ENCODE results near the gene CD33.
"Not testable (repeated sequence)": the region's sequence is repeated elsewhere in the genome, so short reads cannot be mapped to it uniquely, and the experiment has no call there.

The CD33 gene

DNA sequence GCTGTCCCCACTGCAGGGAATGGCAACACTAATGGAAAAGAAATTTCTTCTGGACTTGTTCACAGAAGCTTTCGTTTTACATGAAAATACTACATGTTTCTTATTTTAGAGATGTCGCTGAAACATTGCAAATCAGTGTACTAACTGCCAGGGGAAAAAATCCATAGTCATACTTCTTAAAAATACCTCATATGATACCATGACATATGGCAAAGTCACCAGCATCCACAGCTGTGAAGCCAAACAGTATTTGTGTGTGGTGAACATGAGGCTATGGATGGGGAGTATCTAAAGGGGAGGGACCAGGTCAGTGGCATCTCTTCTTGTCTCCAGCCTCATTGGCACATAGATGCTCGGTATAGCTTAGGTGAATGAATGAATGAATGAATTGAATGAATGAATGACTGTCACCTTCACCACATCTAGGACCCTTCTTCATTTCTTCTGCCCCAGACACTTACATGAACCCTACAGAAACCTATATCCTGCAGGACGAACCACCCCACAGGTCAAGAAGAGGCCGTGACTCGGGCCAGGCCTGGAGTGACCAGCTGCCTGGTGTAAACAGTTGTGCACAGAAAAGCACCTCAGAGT lies 14.6 kb upstream of the CD33 start:
- Histone ChIP-seq H3K4me1 (ENCODE audit: control insufficient read depth in 1 of 2, insufficient read depth in 1 of 2, low read depth in 1 of 2, low read length in 1 of 2) (peaks cover 38 to 44% of the 10 kb centered on the region in 2 experiments), H3K9me3 (no peaks in the 10 kb centered on the region), H3K27ac (peak overlapping the region; percentile 76), H3K27me3 (no peaks in the 10 kb centered on the region), H3K4me3 (ENCODE audit: low read depth in 1 of 2, low read length in 1 of 2) (peak overlapping the region; percentile 52 to 55), H3K36me3 (peaks cover 4% of the 10 kb centered on the region)
- TF ChIP-seq, protein P1, sequence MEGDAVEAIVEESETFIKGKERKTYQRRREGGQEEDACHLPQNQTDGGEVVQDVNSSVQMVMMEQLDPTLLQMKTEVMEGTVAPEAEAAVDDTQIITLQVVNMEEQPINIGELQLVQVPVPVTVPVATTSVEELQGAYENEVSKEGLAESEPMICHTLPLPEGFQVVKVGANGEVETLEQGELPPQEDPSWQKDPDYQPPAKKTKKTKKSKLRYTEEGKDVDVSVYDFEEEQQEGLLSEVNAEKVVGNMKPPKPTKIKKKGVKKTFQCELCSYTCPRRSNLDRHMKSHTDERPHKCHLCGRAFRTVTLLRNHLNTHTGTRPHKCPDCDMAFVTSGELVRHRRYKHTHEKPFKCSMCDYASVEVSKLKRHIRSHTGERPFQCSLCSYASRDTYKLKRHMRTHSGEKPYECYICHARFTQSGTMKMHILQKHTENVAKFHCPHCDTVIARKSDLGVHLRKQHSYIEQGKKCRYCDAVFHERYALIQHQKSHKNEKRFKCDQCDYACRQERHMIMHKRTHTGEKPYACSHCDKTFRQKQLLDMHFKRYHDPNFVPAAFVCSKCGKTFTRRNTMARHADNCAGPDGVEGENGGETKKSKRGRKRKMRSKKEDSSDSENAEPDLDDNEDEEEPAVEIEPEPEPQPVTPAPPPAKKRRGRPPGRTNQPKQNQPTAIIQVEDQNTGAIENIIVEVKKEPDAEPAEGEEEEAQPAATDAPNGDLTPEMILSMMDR (IDR thresholded peaks at IDR 0.05): no peak

DNA sequence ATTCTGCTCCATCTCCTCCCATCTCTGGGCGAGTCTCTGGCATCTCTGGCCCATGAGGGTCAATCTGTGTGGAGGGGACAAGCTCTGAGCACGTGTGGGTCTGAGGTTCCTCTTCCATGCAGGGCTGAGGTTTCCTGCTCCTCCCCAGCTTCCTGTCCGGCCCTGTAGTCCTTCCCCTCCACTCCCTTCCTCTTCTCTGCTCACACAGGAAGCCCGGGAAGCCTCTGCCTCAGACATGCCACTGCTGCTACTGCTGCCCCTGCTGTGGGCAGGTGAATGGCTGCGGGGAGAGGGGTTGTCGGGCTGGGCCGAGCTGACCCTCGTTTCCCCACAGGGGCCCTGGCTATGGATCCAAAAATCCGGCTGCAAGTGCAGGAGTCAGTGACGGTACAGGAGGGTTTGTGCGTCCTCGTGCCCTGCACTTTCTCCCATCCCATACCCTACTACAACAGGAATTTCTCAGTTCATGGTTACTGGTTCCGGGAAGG lies 14.0 kb upstream of the CD33 start:
- H3K27me3 ChIP-seq, H3K9me3 ChIP-seq, H3K36me3 ChIP-seq: not testable (repeated sequence)
- peaks cover 38 to 44% of the 10 kb centered on the region in 2 experiments for H3K4me1 ChIP-seq (ENCODE audit: control insufficient read depth in 1 of 2, insufficient read depth in 1 of 2, low read depth in 1 of 2, low read length in 1 of 2)
- H3K27ac ChIP-seq: peak overlapping the region; percentile 76
- peak overlapping the region; percentile 52 to 55 for H3K4me3 ChIP-seq (ENCODE audit: low read depth in 1 of 2, low read length in 1 of 2)

DNA sequence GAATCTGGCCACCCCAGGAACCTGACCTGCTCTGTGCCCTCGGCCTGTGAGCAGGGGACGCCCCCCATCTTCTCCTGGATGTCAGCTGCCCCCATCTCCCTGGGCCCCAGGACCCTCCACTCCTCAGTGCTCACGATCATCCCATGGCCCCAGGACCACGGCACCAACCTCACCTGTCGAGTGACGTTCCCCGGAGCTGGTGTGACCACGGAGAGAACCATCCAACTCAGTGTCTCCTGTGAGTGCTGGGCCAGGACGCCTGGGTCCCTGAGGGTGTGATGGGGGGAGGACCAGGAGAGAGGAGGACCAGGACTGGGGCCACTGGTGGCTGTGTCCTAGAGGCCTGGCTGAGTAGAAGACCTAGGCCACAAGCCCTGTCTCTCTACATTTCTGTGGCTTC lies 13.0 kb upstream of the CD33 start:
- peaks cover 38 to 44% of the 10 kb centered on the region in 2 experiments for H3K4me1 ChIP-seq (ENCODE audit: control insufficient read depth in 1 of 2, insufficient read depth in 1 of 2, low read depth in 1 of 2, low read length in 1 of 2)
- peaks cover 13% of the 10 kb centered on the region for H3K36me3 ChIP-seq
- H3K9me3 ChIP-seq: no peaks in the 10 kb centered on the region
- no peak overlapping the region for H3K4me3 ChIP-seq (ENCODE audit: low read depth in 1 of 2, low read length in 1 of 2)
- H3K27me3 ChIP-seq: no peaks in the 10 kb centered on the region
- TF ChIP-seq, protein P1 (IDR thresholded peaks at IDR 0.05): no peak
- peak overlapping the region; percentile 76 for H3K27ac ChIP-seq

DNA sequence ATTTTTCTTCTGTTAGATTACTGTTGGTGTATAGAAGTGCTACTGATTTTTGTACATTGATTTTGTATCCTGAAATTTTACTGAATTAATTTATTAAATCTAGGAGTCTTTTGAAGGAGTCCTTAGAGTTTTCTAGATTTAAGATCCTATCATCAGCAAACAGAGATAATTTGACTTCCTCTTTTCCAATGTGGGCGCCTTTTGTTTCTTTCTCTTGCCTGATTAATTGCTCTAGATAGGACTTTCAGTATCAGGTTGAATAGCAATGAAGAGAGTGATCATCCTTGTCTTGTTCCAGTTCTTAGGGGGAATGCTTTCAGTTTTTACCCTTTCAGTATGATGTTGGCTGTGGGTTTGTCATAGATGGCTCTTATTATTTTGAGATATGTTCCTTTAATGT lies 5.6 kb upstream of the CD33 start:
- TF ChIP-seq, protein P1 (IDR thresholded peaks at IDR 0.05): no peak
- Histone ChIP-seq H3K36me3 (peaks cover 13% of the 10 kb centered on the region), H3K4me1 (ENCODE audit: control insufficient read depth in 1 of 2, insufficient read depth in 1 of 2, low read depth in 1 of 2, low read length in 1 of 2) (peaks cover 3 to 4% of the 10 kb centered on the region in 2 experiments)

DNA sequence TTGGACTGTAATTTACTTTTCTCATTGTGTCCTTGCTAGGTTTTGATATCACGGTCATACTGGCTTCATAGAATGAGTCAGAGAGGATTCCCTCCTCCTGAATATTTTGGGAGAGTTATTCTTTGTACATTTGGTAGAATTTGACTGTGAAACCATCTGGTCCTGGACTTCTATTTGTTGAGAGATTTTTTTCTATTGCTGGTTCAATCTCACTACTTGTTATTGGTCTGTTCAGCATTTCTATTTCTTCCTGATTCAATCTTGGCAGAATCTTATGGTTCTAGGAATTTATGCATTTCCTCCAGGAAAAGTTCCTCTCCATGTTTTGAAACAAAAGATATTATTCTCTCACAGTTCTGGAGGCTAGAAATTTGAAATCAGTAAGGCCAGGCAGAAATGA lies 4.9 kb upstream of the CD33 start:
- TF ChIP-seq, protein P1 (IDR thresholded peaks at IDR 0.05): no peak
- H3K36me3 ChIP-seq: peaks cover 12% of the 10 kb centered on the region

More for the DNA sequence above, 5.6 kb upstream of the CD33 start:
- Histone ChIP-seq H3K9me3 (no peaks in the 10 kb centered on the region), H3K27ac (no peak overlapping the region), H3K4me3 (ENCODE audit: low read depth in 1 of 2, low read length in 1 of 2) (no peak overlapping the region), H3K27me3 (no peaks in the 10 kb centered on the region)

DNA sequence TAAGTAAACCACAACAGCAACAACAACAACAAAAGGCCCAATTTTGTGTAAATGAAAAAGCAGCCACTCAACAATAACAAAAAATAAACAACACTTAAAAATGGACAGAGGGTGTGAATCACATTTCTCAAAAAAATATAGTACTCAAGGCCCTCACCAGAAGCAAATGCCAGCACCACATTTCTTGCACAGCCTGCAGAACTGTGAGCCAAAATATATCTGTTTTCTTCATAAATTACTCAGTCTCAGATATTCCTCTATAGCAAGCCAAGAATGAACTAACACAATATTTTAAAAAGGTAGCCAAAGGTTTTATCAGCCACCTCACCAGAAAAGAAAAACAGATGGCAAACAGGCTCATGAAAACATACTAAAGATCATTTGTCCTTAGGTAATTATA lies 3.9 kb upstream of the CD33 start:
- Histone ChIP-seq H3K36me3 (peaks cover 3% of the 10 kb centered on the region), H3K4me3 (ENCODE audit: low read depth in 1 of 2, low read length in 1 of 2) (no peak overlapping the region), H3K9me3 (no peaks in the 10 kb centered on the region), H3K27ac (no peak overlapping the region), H3K27me3 (no peaks in the 10 kb centered on the region), H3K4me1 (ENCODE audit: control insufficient read depth in 1 of 2, insufficient read depth in 1 of 2, low read depth in 1 of 2, low read length in 1 of 2) (peaks cover 20 to 21% of the 10 kb centered on the region in 2 experiments)
- TF ChIP-seq, protein P1 (IDR thresholded peaks at IDR 0.05): no peak

More for the DNA sequence above, 4.9 kb upstream of the CD33 start:
- no peaks in the 10 kb centered on the region for H3K27me3 ChIP-seq
- no peak overlapping the region for H3K27ac ChIP-seq
- no peaks in the 10 kb centered on the region for H3K9me3 ChIP-seq
- H3K4me1 ChIP-seq (ENCODE audit: control insufficient read depth in 1 of 2, insufficient read depth in 1 of 2, low read depth in 1 of 2, low read length in 1 of 2): peaks cover 9 to 10% of the 10 kb centered on the region in 2 experiments
- no peak overlapping the region for H3K4me3 ChIP-seq (ENCODE audit: low read depth in 1 of 2, low read length in 1 of 2)
